CD4-positive, alpha-beta T cell (primary cell): ENCODE data around the gene SMURF2. TPM values are rescaled to one million over a fixed set of nuclear protein-coding genes. Genes with fewer than 3 reads are reported as not detected.

Source experiments
- ATAC-seq: fragments of 200-7000 bp; cut with Tn5 transposase; one replicate; pipeline ENCODE4 v1.10.0; 2022; ENCODE audit warnings: mild to moderate bottlenecking; ENCODE audit not compliant: poor library complexity
- CTCF ChIA-PET: fragments of 350-600 bp; sonication (Branson Sonifier 250); formaldehyde crosslinking; loops from one replicate; lab custom pipeline; 2021; ENCODE audit warnings: antibody characterized with exemption, inconsistent platforms; lab: Charles Lee
- POLR2A ChIA-PET: fragments of 350-600 bp; sonication (Branson Sonifier 250); formaldehyde crosslinking; loops from one replicate; lab custom pipeline; 2021; ENCODE audit warnings: antibody characterized with exemption, inconsistent platforms; lab: Charles Lee
- DNase-seq, 14 experiments: peaks; one replicate each; pipeline ENCODE4 v3.0.0-alpha.2; 2013 to 2020; ENCODE audit warnings: mixed read lengths in 2 of 14
- H3K27ac ChIP-seq, 2 donors: one replicate each; pipeline versions ENCODE4 v1.5.1 to v1.7.0; 2013; ENCODE audit warnings: low read length in 2 of 2, low read depth in 1 of 2, mild to moderate bottlenecking in 1 of 2
- H3K27me3 ChIP-seq, 2 experiments: 1 replicate in 1 of 2; 2 replicates in 1 of 2; pipeline versions ENCODE4 v1.6.1 to v1.7.0; 2013; ENCODE audit warnings: low read length in 2 of 2, control low read depth in 1 of 2, mild to moderate bottlenecking in 1 of 2, moderate library complexity in 1 of 2; ENCODE audit not compliant: insufficient read depth in 2 of 2, control insufficient read depth in 1 of 2
- H3K36me3 ChIP-seq: one replicate; pipeline ENCODE4 v1.6.1; 2013; ENCODE audit warnings: low read length, control low read depth; ENCODE audit not compliant: insufficient read depth
- H3K4me1 ChIP-seq: one replicate; pipeline ENCODE4 v1.6.1; 2013; ENCODE audit warnings: low read length, control low read depth; ENCODE audit not compliant: insufficient read depth
- H3K4me3 ChIP-seq: one replicate; pipeline ENCODE4 v1.5.1; 2013; ENCODE audit warnings: mild to moderate bottlenecking, low read length, moderate library complexity
- H3K9me3 ChIP-seq, 2 experiments: 1 replicate in 1 of 2; 2 replicates in 1 of 2; pipeline versions ENCODE4 v1.6.1 to v1.7.0; 2013; ENCODE audit warnings: low read length in 2 of 2, mild to moderate bottlenecking in 2 of 2, control low read depth in 1 of 2, moderate library complexity in 1 of 2; ENCODE audit not compliant: control insufficient read depth in 1 of 2, insufficient read depth in 1 of 2
- H3K27ac Mint-ChIP-seq: one replicate; pipeline ENCODE4 v1.8.0; 2020; ENCODE audit warnings: mixed read lengths
- H3K27me3 Mint-ChIP-seq: one replicate; pipeline ENCODE4 v1.8.0; 2021; ENCODE audit warnings: mixed read lengths
- H3K36me3 Mint-ChIP-seq: one replicate; pipeline ENCODE4 v1.8.0; 2021; ENCODE audit warnings: low read depth, mixed read lengths
- H3K4me1 Mint-ChIP-seq: one replicate; pipeline ENCODE4 v1.8.0; 2021; ENCODE audit warnings: low read depth, mixed read lengths
- H3K4me3 Mint-ChIP-seq: one replicate; pipeline ENCODE4 v1.8.0; 2020; ENCODE audit warnings: mild to moderate bottlenecking, mixed read lengths
- H3K9me3 Mint-ChIP-seq: one replicate; pipeline ENCODE4 v1.8.0; 2020; ENCODE audit warnings: mixed read lengths
- CTCF ChIP-seq: fragments of 200-600 bp; IDR thresholded peaks from one replicate; pipeline ENCODE4 v1.8.0; 2022; ENCODE audit warnings: antibody characterized with exemption, mild to moderate bottlenecking
- intact Hi-C, 2 experiments: fragments of 100-400 bp; cut with DNase I in 1 of 2; cut with micrococcal nuclease in 1 of 2; formaldehyde crosslinking; loops; one replicate each; pipeline versions ENCODE4 v1.15.1 to v1.9.0; 2023 to 2025; cut with DNase I, micrococcal nuclease
- total RNA-seq, 174 experiments: library from RNA in 2 of 174; stranded (reverse) in 2 of 174; gene quantifications; one replicate each; pipeline ENCODE4 v1.2.3 and lab custom pipeline; 2021 to 2026

Gene SMURF2
- total RNA-seq, 2 experiments from 2014 or later: 28.0 to 29.7 TPM

DNA sequence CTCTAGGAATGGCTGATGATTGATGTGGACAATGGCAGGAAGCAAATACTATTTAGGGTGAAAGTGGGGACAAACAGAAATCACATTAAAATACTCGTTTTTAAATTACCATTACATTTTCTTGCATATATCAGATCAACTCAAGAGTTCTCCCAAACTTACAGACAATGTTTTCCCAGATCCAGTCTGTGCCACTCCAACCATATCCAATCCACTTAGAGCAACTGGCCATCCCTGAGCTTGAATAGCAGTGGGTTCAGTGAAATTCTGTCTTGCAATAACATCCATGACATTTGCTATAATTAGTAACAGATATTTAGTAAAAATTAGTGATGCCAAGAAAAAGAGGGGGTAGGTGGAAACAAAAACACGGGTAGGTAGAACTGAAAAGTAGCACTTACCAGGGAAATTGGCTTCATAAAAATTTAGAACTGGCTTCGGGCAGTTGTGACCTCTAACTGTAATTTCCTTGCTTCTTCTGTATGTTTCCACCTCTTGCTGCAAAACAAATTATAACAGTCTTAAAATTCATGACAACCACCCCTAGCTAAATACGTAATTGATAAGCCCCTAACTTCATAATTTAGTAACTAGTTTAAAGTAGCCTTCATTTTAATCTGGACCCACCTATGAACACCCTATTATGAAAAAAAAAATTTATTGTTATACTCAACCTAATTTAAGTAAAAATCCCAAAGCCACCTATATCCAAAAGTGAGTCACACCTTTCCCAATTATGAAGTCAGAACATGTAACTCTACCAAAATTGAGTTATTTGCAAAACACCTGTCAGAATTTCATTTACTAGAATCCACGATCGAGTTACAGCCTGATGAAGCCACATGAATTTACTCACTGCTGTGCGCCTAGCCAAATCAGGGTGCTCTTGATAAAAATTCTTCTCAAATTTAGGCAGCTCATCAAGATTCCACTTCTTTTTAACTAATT, 158.0 kb downstream of the SMURF2 start:
- H3K4me1 Mint-ChIP-seq: peaks cover 77% of the 10 kb centered on the region
- H3K27me3 ChIP-seq: no peaks in the 10 kb centered on the region
- peaks cover 65% of the 10 kb centered on the region for H3K36me3 ChIP-seq
- H3K27ac ChIP-seq: peak overlapping the region; percentile 99 to 100
- peaks cover 96% of the 10 kb centered on the region for H3K36me3 Mint-ChIP-seq
- CTCF ChIA-PET: interaction anchor here (1.0 to 4.0 kb wide), 2 partner anchors 13 to 84 kb away, joined by 3 to 33 read pairs; no protein-coding TSS in a partner anchor
- no peaks in the 10 kb centered on the region for H3K9me3 Mint-ChIP-seq
- H3K4me3 ChIP-seq: peak overlapping the region; percentile 90
- DNase-seq: peak in 1 of 14 experiments; percentile 25
- TF ChIP-seq CTCF: no peak
- intact Hi-C loops: loop anchor here (10.0 kb wide), 2 partner anchors 359 to 479 kb away; partner anchors contain the start of gene ICAM2 (in 1 of the 2)
- no peak for ATAC-seq
- H3K9me3 ChIP-seq: no peaks in the 10 kb centered on the region
- POLR2A ChIA-PET: interaction anchor here (0.6 to 7.4 kb wide), 15 partner anchors 10 to 806 kb away, joined by 3 to 453 read pairs (median 18); partner anchors contain the start of genes POLG2 and TEX2
- H3K27ac Mint-ChIP-seq: peak overlapping the region; percentile 99
- H3K4me3 Mint-ChIP-seq: peak overlapping the region; percentile 99
- no peaks in the 10 kb centered on the region for H3K27me3 Mint-ChIP-seq
- peaks cover 37% of the 10 kb centered on the region for H3K4me1 ChIP-seq

DNA sequence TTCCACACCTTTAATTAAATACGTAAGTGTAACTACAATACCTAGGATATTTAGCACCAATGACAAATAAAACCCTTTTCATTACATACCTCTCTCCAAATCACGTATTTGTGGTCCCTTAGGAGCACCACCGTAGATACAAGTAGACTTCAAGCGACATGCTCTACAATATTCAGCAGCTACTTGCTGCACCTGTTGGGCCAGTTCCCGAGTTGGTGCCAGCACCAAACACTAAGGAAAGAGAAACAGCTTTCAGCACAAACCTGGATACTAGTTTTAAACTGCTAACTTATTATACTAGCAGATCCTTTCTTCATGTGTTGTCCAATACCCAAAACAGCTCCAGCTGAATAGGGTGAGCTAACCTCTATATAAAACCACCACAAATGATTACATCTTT, 158.8 kb downstream of the SMURF2 start:
- peaks cover 69% of the 10 kb centered on the region for H3K36me3 ChIP-seq
- H3K27me3 Mint-ChIP-seq: no peaks in the 10 kb centered on the region
- no peak for TF ChIP-seq CTCF
- ChIA-PET POLR2A (interaction anchor here (0.6 to 7.4 kb wide), 7 partner anchors 9 to 451 kb away, joined by 3 to 453 read pairs (median 3); partner anchors contain the start of gene POLG2), CTCF (interaction anchor here (1.0 kb wide), 1 partner anchor 83 kb away, joined by 3 read pairs; no protein-coding TSS in a partner anchor)
- H3K9me3 ChIP-seq: no peaks in the 10 kb centered on the region
- no peak overlapping the region for H3K27ac ChIP-seq
- H3K4me3 Mint-ChIP-seq: peak overlapping the region; percentile 99
- no peaks in the 10 kb centered on the region for H3K9me3 Mint-ChIP-seq
- no peaks in the 10 kb centered on the region for H3K27me3 ChIP-seq
- intact Hi-C loops: loop anchor here (10.0 kb wide), 2 partner anchors 359 to 479 kb away; partner anchors contain the start of gene ICAM2 (in 1 of the 2)
- H3K4me1 ChIP-seq: peaks cover 33% of the 10 kb centered on the region
- H3K4me1 Mint-ChIP-seq: peaks cover 77% of the 10 kb centered on the region
- peak overlapping the region; percentile 99 for H3K27ac Mint-ChIP-seq
- ATAC-seq: no peak
- H3K36me3 Mint-ChIP-seq: peaks cover 98% of the 10 kb centered on the region
- H3K4me3 ChIP-seq: no peak overlapping the region
- DNase-seq: peak in 2 of 14 experiments; percentile 24 to 29

GRCh38 chr17:64502809-64503208, 159.3 kb downstream of the SMURF2 start:
- Mint-ChIP-seq H3K9me3 (no peaks in the 10 kb centered on the region), H3K27ac (peak overlapping the region; percentile 99), H3K4me1 (peaks cover 79% of the 10 kb centered on the region), H3K36me3 (peaks cover 100% of the 10 kb centered on the region), H3K4me3 (peak overlapping the region; percentile 99), H3K27me3 (no peaks in the 10 kb centered on the region)
- CTCF ChIA-PET: no interaction called here
- ATAC-seq: no peak
- H3K27ac ChIP-seq: no peak overlapping the region
- intact Hi-C loops: loop anchor here (10.0 kb wide), 2 partner anchors 358 to 478 kb away; partner anchors contain the start of gene ICAM2 (in 1 of the 2)
- peak in 1 of 14 experiments; percentile 9 for DNase-seq
- peaks cover 74% of the 10 kb centered on the region for H3K36me3 ChIP-seq
- TF ChIP-seq CTCF: no peak
- H3K27me3 ChIP-seq: no peaks in the 10 kb centered on the region
- H3K9me3 ChIP-seq: no peaks in the 10 kb centered on the region
- H3K4me3 ChIP-seq: no peak overlapping the region
- POLR2A ChIA-PET: interaction anchor here (0.6 to 7.4 kb wide), 8 partner anchors 8 to 206 kb away, joined by 3 to 453 read pairs (median 4); partner anchors contain the start of gene POLG2
- H3K4me1 ChIP-seq: peaks cover 30% of the 10 kb centered on the region
